HCT116 (cell line): ENCODE data around the gene TENM4. TPM values are rescaled to one million over a fixed set of nuclear protein-coding genes. Genes with fewer than 3 reads are reported as not detected.

ENCODE experiments used
- ATAC-seq: fragments of 200-7000 bp; cut with Tn5 transposase; 2 replicates; pipeline ENCODE4 v1.9.1; 2020; ENCODE audit warnings: mild to moderate bottlenecking, moderate library complexity
- BruUV-seq: library from RNA; stranded (reverse); fragments of 400-500 nt; replicated peaks from 2 replicates; lab custom pipeline; 2021; lab: Mats Ljungman, UMichigan
- CTCF ChIA-PET: fragments of 300-600 bp; sonication (Branson Sonifier 250); formaldehyde crosslinking; loops from one replicate; lab custom pipeline; 2021; ENCODE audit warnings: antibody characterized with exemption; lab: Charles Lee
- POLR2A ChIA-PET: fragments of 300-600, 350-600 bp; sonication (Branson Sonifier 250); formaldehyde crosslinking; loops from one replicate; lab custom pipeline; 2021; ENCODE audit warnings: antibody characterized with exemption; lab: Charles Lee
- RAD21 ChIA-PET, 2 experiments: fragments of 300-600 bp; sonication (Branson Sonifier 250); formaldehyde crosslinking; loops; one replicate each; lab custom pipeline; 2023; ENCODE audit warnings: low total read pairs in 2 of 2; ENCODE audit not compliant: uncharacterized antibody in 2 of 2, unreplicated experiment in 2 of 2, low non-redundant PET in 1 of 2; lab: Charles Lee
- DNase-seq: peaks from one replicate; pipeline ENCODE4 v3.0.0-alpha.2; 2010; ENCODE audit warnings: low read depth, low spot score
- H2AFZ ChIP-seq: fragments of 200-600 bp; shearing (Covaris generic), sonication (generic); 2 replicates; pipeline ENCODE4 v1.6.1; 2017; ENCODE audit warnings: low read depth, mixed run types, mixed read lengths, antibody characterized with exemption, low read length; ENCODE audit not compliant: poor library complexity, severe bottlenecking
- H3K27ac ChIP-seq: 2 replicates; pipeline ENCODE4 v1.5.1; 2012; ENCODE audit warnings: low read depth, low read length
- H3K27me3 ChIP-seq: fragments of 200-600 bp; sonication (generic); 2 replicates; pipeline ENCODE4 v1.6.1; 2016; ENCODE audit warnings: mixed run types, low read length, mixed read lengths; ENCODE audit not compliant: insufficient read depth
- H3K36me3 ChIP-seq, 2 experiments: fragments of 200-500 bp in 1 of 2; fragments of 200-600 bp in 1 of 2; sonication (Bioruptor generic) in 1 of 2; sonication (generic) in 1 of 2; 2 replicates each; pipeline versions ENCODE4 v1.5.1 to v1.6.1; 2014 to 2016; ENCODE audit warnings: low read length in 2 of 2, inconsistent platforms in 1 of 2, mixed read lengths in 1 of 2, mixed run types in 1 of 2; ENCODE audit not compliant: insufficient read depth in 2 of 2, control insufficient read depth in 1 of 2
- H3K4me1 ChIP-seq, 2 experiments: fragments of 200-600 bp in 1 of 2; sonication (generic) in 1 of 2; 2 replicates each; pipeline versions ENCODE4 v1.5.1 to v1.6.1; 2012 to 2017; ENCODE audit warnings: low read length in 2 of 2, inconsistent platforms in 1 of 2, mild to moderate bottlenecking in 1 of 2, mixed read lengths in 1 of 2, mixed run types in 1 of 2, moderate library complexity in 1 of 2; ENCODE audit not compliant: insufficient read depth in 2 of 2, control insufficient read depth in 1 of 2
- H3K4me2 ChIP-seq: fragments of 200-600 bp; sonication (generic); 2 replicates; pipeline ENCODE4 v1.6.1; 2017; ENCODE audit warnings: mixed run types, low read length, mixed read lengths
- H3K4me3 ChIP-seq, 2 experiments: fragments of 200-600 bp in 1 of 2; sonication (generic) in 1 of 2; replicated peaks in 1 of 2; 2 replicates each; pipeline ENCODE4 v1.5.1; 2011 to 2016; ENCODE audit warnings: low read length in 2 of 2, control low read depth in 1 of 2, low read depth in 1 of 2, mild to moderate bottlenecking in 1 of 2, mixed read lengths in 1 of 2, mixed run types in 1 of 2
- H3K79me2 ChIP-seq: fragments of 200-600 bp; sonication (generic); 2 replicates; pipeline ENCODE4 v1.6.1; 2017; ENCODE audit warnings: mild to moderate bottlenecking, mixed run types, low read length, moderate library complexity, mixed read lengths; ENCODE audit not compliant: insufficient read depth
- H3K9ac ChIP-seq: fragments of 200-600 bp; sonication (generic); 2 replicates; pipeline ENCODE4 v1.6.1; 2016; ENCODE audit warnings: low read length, mixed read lengths
- H3K9me2 ChIP-seq: fragments of 200-600 bp; sonication (generic), shearing (Covaris generic); 2 replicates; pipeline ENCODE4 v1.6.1; 2017; ENCODE audit warnings: mixed run types, mild to moderate bottlenecking, moderate library complexity; ENCODE audit not compliant: insufficient read depth
- H3K9me3 ChIP-seq, 2 experiments: fragments of 200-500 bp in 1 of 2; fragments of 200-600 bp in 1 of 2; sonication (Bioruptor generic) in 1 of 2; sonication (generic) in 1 of 2; 2 replicates each; pipeline ENCODE4 v1.6.1; 2014 to 2017; ENCODE audit warnings: low read length in 2 of 2, mixed read lengths in 2 of 2, inconsistent platforms in 1 of 2, low read depth in 1 of 2, mild to moderate bottlenecking in 1 of 2, mixed run types in 1 of 2, moderate library complexity in 1 of 2; ENCODE audit not compliant: control insufficient read depth in 1 of 2, insufficient read depth in 1 of 2
- H4K20me1 ChIP-seq: fragments of 200-600 bp; sonication (generic), shearing (Covaris generic); 2 replicates; pipeline ENCODE4 v1.6.1; 2017; ENCODE audit warnings: mixed run types, mild to moderate bottlenecking, moderate library complexity; ENCODE audit not compliant: insufficient read depth
- CBX3 ChIP-seq: IDR thresholded peaks from 2 replicates; pipeline ENCODE4 v1.6.1; 2012; ENCODE audit warnings: low read depth
- EGR1 ChIP-seq: IDR thresholded peaks from 2 replicates; pipeline ENCODE4 v1.6.1; 2012; ENCODE audit warnings: low read depth
- ELF1 ChIP-seq: IDR thresholded peaks from 2 replicates; pipeline ENCODE4 v1.6.1; 2012; ENCODE audit warnings: low read depth, borderline replicate concordance
- EZH2 ChIP-seq: fragments of 200-600 bp; sonication (generic); IDR thresholded peaks from 2 replicates; pipeline ENCODE4 v1.6.1; 2017; ENCODE audit warnings: antibody characterized with exemption, mixed run types
- FOSL1 ChIP-seq: IDR thresholded peaks from 2 replicates; pipeline ENCODE4 v1.6.1; 2012; ENCODE audit warnings: low read depth
- POLR2A ChIP-seq: IDR thresholded peaks from 2 replicates; pipeline ENCODE4 v1.7.0; 2011; ENCODE audit warnings: borderline replicate concordance; ENCODE audit not compliant: insufficient read depth, insufficient read length; ENCODE audit errors: extremely low read depth
- POLR2AphosphoS5 ChIP-seq: IDR thresholded peaks from 2 replicates; pipeline ENCODE4 v1.6.1; 2011; ENCODE audit warnings: mild to moderate bottlenecking, low read depth, low read length, moderate library complexity
- RAD21 ChIP-seq: IDR thresholded peaks from 2 replicates; pipeline ENCODE4 v1.6.1; 2012; ENCODE audit warnings: low read depth, mild to moderate bottlenecking
- SP1 ChIP-seq: IDR thresholded peaks from 2 replicates; pipeline ENCODE4 v1.6.1; 2012; ENCODE audit warnings: low read depth
- SRF ChIP-seq: IDR thresholded peaks from 2 replicates; pipeline ENCODE4 v1.6.1; 2012; ENCODE audit warnings: low read depth
- TCF7L2 ChIP-seq: IDR thresholded peaks from 2 replicates; pipeline ENCODE4 v1.7.0; 2011; ENCODE audit warnings: borderline replicate concordance, inconsistent platforms; ENCODE audit not compliant: insufficient read depth, insufficient read length; ENCODE audit errors: extremely low read depth
- YY1 ChIP-seq: IDR thresholded peaks from 2 replicates; pipeline ENCODE4 v1.6.1; 2011; ENCODE audit warnings: low read length, low read depth, moderate library complexity, mild to moderate bottlenecking; ENCODE audit not compliant: insufficient replicate concordance; ENCODE audit errors: extremely low read depth
- intact Hi-C: fragments of 100-400 bp; cut with micrococcal nuclease; formaldehyde crosslinking; loops from 2 replicates; pipeline ENCODE4 v1.10.0; 2022
- total RNA-seq: library from RNA; stranded (reverse); gene quantifications from one replicate; pipeline ENCODE4 v1.2.1, GENCODE V29; 2021; ENCODE audit not compliant: unreplicated experiment
- TF ChIP-seq, protein P1 (sequence below): IDR thresholded peaks from 2 replicates; pipeline ENCODE4 v1.6.1; 2012
- TF ChIP-seq, protein P2 (sequence below): IDR thresholded peaks from 2 replicates; pipeline ENCODE4 v1.6.1; 2012; ENCODE audit warnings: low read depth
- TF ChIP-seq, protein P3 (sequence below): IDR thresholded peaks from 2 replicates; pipeline ENCODE4 v1.6.1; 2011; ENCODE audit warnings: mild to moderate bottlenecking, low read length, moderate library complexity; ENCODE audit not compliant: insufficient replicate concordance; ENCODE audit errors: extremely low read depth
- TF ChIP-seq, protein P4 (sequence below): IDR thresholded peaks from 2 replicates; pipeline ENCODE4 v1.6.1; 2012

The TENM4 gene
- total RNA-seq, 1 experiment from 2014 or later = 0.05 TPM

DNA sequence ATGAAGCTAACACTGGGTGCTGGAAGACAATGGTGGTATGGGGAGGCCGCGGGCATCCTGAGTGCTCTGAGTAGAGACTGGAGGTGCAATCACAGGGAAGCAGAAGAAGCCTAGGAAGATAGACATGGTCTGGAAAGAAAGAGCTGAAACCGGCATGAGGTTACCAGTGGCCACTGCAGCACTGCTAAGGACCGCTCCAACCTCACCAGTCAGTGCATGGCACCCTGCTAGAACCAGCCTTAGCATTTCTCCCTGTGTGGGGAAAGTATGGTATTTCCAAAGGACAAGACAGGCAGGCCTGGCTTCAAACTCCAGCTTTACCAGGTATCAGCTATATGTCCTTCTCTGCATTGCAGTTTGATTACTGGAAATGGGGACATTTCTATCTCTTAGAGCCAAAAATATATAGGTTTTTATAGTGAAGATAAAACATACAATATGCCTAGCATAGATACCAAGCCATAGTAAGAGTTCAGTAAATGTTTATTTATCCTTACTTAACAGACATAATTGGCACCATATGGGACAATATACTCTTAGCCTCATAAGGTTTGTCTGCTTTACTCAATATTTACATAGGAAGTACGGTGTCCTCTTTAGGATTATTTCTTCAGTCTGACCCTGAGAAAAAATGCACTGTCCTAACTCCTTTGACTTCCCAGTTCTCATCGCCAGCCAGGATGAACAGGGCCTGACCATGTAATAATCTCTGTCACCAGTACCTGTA lies 231.1 kb downstream of the TENM4 start:
- Histone ChIP-seq H3K4me2 (no peak overlapping the region), H3K9me2 (no peaks in the 10 kb centered on the region), H3K9ac (no peak overlapping the region), H3K9me3 (no peaks in the 10 kb centered on the region), H3K4me1 (no peaks in the 10 kb centered on the region), H3K27ac (no peak overlapping the region)
- intact Hi-C loops = no loop called here
- TF ChIP-seq SP1 = no peak
- TF ChIP-seq, protein P1, sequence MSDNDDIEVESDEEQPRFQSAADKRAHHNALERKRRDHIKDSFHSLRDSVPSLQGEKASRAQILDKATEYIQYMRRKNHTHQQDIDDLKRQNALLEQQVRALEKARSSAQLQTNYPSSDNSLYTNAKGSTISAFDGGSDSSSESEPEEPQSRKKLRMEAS = no peak
- no peak for TF ChIP-seq EGR1
- no peak for TF ChIP-seq EZH2
- TF ChIP-seq, protein P2, sequence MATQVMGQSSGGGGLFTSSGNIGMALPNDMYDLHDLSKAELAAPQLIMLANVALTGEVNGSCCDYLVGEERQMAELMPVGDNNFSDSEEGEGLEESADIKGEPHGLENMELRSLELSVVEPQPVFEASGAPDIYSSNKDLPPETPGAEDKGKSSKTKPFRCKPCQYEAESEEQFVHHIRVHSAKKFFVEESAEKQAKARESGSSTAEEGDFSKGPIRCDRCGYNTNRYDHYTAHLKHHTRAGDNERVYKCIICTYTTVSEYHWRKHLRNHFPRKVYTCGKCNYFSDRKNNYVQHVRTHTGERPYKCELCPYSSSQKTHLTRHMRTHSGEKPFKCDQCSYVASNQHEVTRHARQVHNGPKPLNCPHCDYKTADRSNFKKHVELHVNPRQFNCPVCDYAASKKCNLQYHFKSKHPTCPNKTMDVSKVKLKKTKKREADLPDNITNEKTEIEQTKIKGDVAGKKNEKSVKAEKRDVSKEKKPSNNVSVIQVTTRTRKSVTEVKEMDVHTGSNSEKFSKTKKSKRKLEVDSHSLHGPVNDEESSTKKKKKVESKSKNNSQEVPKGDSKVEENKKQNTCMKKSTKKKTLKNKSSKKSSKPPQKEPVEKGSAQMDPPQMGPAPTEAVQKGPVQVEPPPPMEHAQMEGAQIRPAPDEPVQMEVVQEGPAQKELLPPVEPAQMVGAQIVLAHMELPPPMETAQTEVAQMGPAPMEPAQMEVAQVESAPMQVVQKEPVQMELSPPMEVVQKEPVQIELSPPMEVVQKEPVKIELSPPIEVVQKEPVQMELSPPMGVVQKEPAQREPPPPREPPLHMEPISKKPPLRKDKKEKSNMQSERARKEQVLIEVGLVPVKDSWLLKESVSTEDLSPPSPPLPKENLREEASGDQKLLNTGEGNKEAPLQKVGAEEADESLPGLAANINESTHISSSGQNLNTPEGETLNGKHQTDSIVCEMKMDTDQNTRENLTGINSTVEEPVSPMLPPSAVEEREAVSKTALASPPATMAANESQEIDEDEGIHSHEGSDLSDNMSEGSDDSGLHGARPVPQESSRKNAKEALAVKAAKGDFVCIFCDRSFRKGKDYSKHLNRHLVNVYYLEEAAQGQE = no peak
- TF ChIP-seq, protein P3, sequence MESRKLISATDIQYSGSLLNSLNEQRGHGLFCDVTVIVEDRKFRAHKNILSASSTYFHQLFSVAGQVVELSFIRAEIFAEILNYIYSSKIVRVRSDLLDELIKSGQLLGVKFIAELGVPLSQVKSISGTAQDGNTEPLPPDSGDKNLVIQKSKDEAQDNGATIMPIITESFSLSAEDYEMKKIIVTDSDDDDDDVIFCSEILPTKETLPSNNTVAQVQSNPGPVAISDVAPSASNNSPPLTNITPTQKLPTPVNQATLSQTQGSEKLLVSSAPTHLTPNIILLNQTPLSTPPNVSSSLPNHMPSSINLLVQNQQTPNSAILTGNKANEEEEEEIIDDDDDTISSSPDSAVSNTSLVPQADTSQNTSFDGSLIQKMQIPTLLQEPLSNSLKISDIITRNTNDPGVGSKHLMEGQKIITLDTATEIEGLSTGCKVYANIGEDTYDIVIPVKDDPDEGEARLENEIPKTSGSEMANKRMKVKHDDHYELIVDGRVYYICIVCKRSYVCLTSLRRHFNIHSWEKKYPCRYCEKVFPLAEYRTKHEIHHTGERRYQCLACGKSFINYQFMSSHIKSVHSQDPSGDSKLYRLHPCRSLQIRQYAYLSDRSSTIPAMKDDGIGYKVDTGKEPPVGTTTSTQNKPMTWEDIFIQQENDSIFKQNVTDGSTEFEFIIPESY = no peak
- TF ChIP-seq POLR2AphosphoS5 = no peak
- no peak for TF ChIP-seq POLR2A
- no peak for TF ChIP-seq CBX3
- TF ChIP-seq FOSL1 = no peak
- TF ChIP-seq, protein P4, sequence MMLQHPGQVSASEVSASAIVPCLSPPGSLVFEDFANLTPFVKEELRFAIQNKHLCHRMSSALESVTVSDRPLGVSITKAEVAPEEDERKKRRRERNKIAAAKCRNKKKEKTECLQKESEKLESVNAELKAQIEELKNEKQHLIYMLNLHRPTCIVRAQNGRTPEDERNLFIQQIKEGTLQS = no peak
- TF ChIP-seq YY1 = no peak
- no peak for TF ChIP-seq RAD21
- no peak for TF ChIP-seq SRF
- TF ChIP-seq ELF1 = no peak
- TF ChIP-seq TCF7L2 = no peak
- TF ChIP-seq, all 23 proteins: peak for 0
- ChIA-PET CTCF (no interaction called here), POLR2A (no interaction called here), RAD21 (no interaction called here)
- Histone ChIP-seq H4K20me1 (no peaks in the 10 kb centered on the region), H3K27me3 (peaks cover 45% of the 10 kb centered on the region), H3K79me2 (no peaks in the 10 kb centered on the region), H2AFZ (no peak overlapping the region), H3K36me3 (no peaks in the 10 kb centered on the region), H3K4me3 (no peak overlapping the region)
- ATAC-seq = no peak
- no TSS peak for BruUV-seq
- DNase-seq = no peak
